Measurements from ENCODE around the gene LAMP5. TPM values are rescaled to one million over a fixed set of nuclear protein-coding genes. Genes with fewer than 3 reads are reported as not detected.

Gene LAMP5
- total RNA-seq, 1 experiment from 2014 or later: not detected

DNA sequence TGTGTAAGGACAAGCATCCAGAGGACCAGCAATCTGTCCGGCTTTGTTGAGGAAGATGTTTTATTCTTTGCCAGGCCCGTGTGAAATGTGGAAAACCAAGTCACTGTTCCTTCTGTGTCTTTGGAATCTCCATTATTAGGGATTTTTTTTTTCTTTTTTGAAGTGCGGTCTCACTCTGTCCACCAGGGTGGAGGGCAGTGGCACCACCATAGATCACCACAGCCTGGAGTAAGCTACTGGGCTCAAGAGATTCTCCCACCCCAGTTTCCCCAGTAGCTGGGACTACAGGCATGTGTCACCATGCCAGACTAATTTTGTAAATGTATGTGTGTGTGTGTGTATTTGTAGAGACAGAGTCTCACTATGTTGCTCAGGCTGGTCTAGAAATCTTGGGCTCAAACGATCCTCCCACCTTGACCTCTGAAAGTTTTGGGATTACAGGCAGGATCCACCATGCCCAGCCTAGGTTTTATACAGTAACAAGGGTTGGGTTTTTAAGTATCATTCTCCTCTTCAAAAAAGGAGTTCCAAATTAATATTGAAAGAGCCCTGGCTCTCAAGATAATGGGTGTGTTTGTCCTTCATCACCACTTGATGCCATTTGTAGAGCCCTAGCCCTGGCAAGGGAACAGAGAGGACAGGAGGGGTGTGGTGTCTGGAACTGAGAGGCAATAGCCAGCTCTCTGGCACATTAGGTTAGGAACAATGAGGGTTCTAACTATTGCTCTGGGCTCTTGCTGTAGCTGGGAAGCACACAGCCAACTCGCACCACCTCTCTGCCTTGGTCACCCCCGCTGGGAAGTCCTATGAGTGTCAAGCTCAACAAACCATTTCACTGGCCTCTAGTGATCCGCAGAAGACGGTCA is 3.1 kb downstream of the LAMP5 start:
- BruUV-seq (replicated peaks): no TSS peak
- Mint-ChIP-seq H3K27me3 (ENCODE audit: unreplicated experiment) (peaks cover 16% of the 10 kb centered on the region), H3K4me3 (ENCODE audit: low read depth, unreplicated experiment) (no peak overlapping the region), H3K4me1 (ENCODE audit: low read depth, unreplicated experiment) (no peaks in the 10 kb centered on the region), H3K9me3 (ENCODE audit: low read depth, unreplicated experiment) (no peaks in the 10 kb centered on the region), H3K27ac (ENCODE audit: unreplicated experiment) (no peak overlapping the region), H3K36me3 (ENCODE audit: insufficient read depth, unreplicated experiment) (no peaks in the 10 kb centered on the region)
- CTCF ChIA-PET: no interaction called here
- DNase-seq: no peak
- intact Hi-C loops (cut with micrococcal nuclease; ENCODE audit: unreplicated experiment): loop anchor here (10.0 kb wide), 1 partner anchor 77 kb away; no protein-coding TSS in a partner anchor
- TF ChIP-seq, protein P1, sequence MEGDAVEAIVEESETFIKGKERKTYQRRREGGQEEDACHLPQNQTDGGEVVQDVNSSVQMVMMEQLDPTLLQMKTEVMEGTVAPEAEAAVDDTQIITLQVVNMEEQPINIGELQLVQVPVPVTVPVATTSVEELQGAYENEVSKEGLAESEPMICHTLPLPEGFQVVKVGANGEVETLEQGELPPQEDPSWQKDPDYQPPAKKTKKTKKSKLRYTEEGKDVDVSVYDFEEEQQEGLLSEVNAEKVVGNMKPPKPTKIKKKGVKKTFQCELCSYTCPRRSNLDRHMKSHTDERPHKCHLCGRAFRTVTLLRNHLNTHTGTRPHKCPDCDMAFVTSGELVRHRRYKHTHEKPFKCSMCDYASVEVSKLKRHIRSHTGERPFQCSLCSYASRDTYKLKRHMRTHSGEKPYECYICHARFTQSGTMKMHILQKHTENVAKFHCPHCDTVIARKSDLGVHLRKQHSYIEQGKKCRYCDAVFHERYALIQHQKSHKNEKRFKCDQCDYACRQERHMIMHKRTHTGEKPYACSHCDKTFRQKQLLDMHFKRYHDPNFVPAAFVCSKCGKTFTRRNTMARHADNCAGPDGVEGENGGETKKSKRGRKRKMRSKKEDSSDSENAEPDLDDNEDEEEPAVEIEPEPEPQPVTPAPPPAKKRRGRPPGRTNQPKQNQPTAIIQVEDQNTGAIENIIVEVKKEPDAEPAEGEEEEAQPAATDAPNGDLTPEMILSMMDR (IDR thresholded peaks at IDR 0.05; ENCODE audit: unreplicated experiment): no peak

DNA sequence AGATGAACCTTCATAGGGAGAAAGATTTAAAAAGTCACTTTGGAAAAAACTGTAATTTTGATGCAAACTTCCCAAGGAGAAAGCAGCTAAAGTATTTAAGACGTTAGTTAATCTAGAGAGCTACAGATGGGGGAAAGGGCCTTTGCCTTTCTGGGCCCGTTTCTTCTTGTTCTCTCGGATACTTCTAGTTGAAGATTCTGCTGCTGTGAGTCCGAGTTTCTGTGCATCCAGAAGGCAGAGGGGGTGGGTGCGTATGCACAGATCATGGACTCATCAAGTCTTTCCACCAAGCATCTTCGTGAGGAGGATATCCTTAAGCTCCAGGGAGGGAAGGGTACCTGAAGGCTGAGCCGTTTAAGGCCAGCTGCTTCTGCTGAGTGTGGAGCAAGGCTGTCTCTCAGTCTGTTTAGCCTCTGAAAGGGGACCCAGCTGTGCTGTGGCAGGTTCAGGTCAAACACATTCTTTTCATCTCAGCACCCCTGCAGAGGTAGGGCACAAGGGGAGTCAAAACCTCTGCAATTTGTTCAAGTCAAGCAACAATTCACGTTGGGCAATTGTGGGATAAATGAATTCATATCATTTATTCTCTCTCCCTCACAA is 4.3 kb downstream of the LAMP5 start:
- no peaks in the 10 kb centered on the region for H3K4me1 Mint-ChIP-seq (ENCODE audit: low read depth, unreplicated experiment)
- TF ChIP-seq, protein P1 (IDR thresholded peaks at IDR 0.05; ENCODE audit: unreplicated experiment): no peak
- intact Hi-C loops (cut with micrococcal nuclease; ENCODE audit: unreplicated experiment): loop anchor here (10.0 kb wide), 1 partner anchor 76 kb away; no protein-coding TSS in a partner anchor
- no TSS peak for BruUV-seq (replicated peaks)
- H3K4me3 Mint-ChIP-seq (ENCODE audit: low read depth, unreplicated experiment): no peak overlapping the region
- no peaks in the 10 kb centered on the region for H3K36me3 Mint-ChIP-seq (ENCODE audit: insufficient read depth, unreplicated experiment)
- peaks cover 16% of the 10 kb centered on the region for H3K27me3 Mint-ChIP-seq (ENCODE audit: unreplicated experiment)
- CTCF ChIA-PET: no interaction called here
- H3K27ac Mint-ChIP-seq (ENCODE audit: unreplicated experiment): no peak overlapping the region
- no peak for DNase-seq
- no peaks in the 10 kb centered on the region for H3K9me3 Mint-ChIP-seq (ENCODE audit: low read depth, unreplicated experiment)

DNA sequence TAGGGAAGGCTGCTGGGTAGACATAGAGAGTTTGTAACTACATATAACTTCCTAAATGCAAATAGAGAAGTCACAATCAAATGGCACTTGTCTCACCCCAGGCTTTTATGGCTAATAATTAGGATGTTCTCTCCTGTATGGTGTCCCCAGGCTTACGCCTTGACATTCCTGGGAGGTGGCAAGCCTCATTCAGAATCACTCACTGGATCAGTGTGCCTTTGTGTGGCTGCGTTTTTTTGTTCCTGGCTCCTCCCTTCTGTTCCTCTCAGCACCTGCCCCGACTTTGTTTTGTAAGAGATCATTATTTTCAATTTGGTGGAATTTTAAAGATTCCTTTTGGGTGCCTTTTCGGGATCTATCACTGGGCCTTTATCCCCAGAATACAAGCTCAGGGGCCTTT is 5.7 kb downstream of the LAMP5 start:
- TF ChIP-seq, protein P1 (IDR thresholded peaks at IDR 0.05; ENCODE audit: unreplicated experiment): no peak
- no TSS peak for BruUV-seq (replicated peaks)
- H3K9me3 Mint-ChIP-seq (ENCODE audit: low read depth, unreplicated experiment): no peaks in the 10 kb centered on the region
- CTCF ChIA-PET: no interaction called here
- no peak for DNase-seq
- peaks cover 3% of the 10 kb centered on the region for H3K27me3 Mint-ChIP-seq (ENCODE audit: unreplicated experiment)
- no peaks in the 10 kb centered on the region for H3K4me1 Mint-ChIP-seq (ENCODE audit: low read depth, unreplicated experiment)
- no peak overlapping the region for H3K27ac Mint-ChIP-seq (ENCODE audit: unreplicated experiment)
- H3K36me3 Mint-ChIP-seq (ENCODE audit: insufficient read depth, unreplicated experiment): no peaks in the 10 kb centered on the region
- intact Hi-C loops (cut with micrococcal nuclease; ENCODE audit: unreplicated experiment): no loop called here
- H3K4me3 Mint-ChIP-seq (ENCODE audit: low read depth, unreplicated experiment): no peak overlapping the region

DNA sequence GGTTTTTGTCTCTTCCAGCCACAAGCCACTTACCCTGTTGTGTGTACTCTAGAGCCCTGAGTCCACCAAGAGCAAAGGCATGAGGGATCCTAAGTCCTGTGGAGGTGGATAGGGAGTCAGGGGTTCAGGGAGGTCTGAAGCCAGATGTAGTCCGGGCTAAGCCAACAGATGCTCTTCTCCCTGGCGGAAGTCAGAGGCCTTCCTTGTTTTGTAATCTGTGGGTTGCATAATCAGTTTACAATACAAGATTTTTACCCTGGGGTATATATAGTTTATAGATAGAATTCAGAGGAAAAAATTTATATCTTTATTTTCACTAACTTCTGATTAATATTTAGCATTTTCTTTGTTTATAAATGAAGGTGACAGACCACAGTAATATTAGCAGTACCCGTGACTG is 9.2 kb downstream of the LAMP5 start:
- intact Hi-C loops (cut with micrococcal nuclease; ENCODE audit: unreplicated experiment): no loop called here
- DNase-seq: no peak
- TF ChIP-seq, protein P1 (IDR thresholded peaks at IDR 0.05; ENCODE audit: unreplicated experiment): no peak
- Mint-ChIP-seq H3K4me3 (ENCODE audit: low read depth, unreplicated experiment) (no peak overlapping the region), H3K36me3 (ENCODE audit: insufficient read depth, unreplicated experiment) (no peaks in the 10 kb centered on the region), H3K4me1 (ENCODE audit: low read depth, unreplicated experiment) (no peaks in the 10 kb centered on the region), H3K27ac (ENCODE audit: unreplicated experiment) (no peak overlapping the region), H3K9me3 (ENCODE audit: low read depth, unreplicated experiment) (no peaks in the 10 kb centered on the region), H3K27me3 (ENCODE audit: unreplicated experiment) (no peaks in the 10 kb centered on the region)
- CTCF ChIA-PET: no interaction called here
- BruUV-seq (replicated peaks): no TSS peak

Data from Calu3 (cell line).